ENCODE data around the gene BHLHA9. TPM values are rescaled to one million over a fixed set of nuclear protein-coding genes. Genes with fewer than 3 reads are reported as not detected.

The BHLHA9 gene
- total RNA-seq, 4 donors from 2014 or later: not detected

DNA sequence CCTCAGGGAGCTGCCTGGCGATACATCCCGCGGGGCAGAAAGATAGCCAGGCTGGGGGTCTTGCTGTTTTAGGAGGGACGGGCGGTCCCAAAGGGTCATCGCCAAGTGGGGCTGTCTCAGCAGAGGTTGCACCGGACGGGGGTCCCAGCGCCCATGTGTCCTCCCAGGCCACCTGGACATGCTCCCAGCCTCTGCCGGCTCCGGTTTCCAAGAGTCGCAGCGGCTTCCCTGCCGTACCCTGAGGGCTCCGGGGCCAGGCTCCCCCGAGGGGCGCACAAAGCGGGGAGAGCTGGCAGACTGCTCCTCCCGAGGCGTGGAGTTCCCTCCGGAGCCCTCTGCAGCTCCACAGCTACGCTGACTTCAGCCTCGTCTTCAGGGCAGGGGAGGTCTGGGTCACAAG is 10.4 kb downstream of the BHLHA9 start:
- H3K4me1 ChIP-seq: no peaks in the 10 kb centered on the region
- no peak for TF ChIP-seq POLR2A (IDR thresholded peaks at IDR 0.05)
- TF ChIP-seq, protein P1, sequence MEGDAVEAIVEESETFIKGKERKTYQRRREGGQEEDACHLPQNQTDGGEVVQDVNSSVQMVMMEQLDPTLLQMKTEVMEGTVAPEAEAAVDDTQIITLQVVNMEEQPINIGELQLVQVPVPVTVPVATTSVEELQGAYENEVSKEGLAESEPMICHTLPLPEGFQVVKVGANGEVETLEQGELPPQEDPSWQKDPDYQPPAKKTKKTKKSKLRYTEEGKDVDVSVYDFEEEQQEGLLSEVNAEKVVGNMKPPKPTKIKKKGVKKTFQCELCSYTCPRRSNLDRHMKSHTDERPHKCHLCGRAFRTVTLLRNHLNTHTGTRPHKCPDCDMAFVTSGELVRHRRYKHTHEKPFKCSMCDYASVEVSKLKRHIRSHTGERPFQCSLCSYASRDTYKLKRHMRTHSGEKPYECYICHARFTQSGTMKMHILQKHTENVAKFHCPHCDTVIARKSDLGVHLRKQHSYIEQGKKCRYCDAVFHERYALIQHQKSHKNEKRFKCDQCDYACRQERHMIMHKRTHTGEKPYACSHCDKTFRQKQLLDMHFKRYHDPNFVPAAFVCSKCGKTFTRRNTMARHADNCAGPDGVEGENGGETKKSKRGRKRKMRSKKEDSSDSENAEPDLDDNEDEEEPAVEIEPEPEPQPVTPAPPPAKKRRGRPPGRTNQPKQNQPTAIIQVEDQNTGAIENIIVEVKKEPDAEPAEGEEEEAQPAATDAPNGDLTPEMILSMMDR (IDR thresholded peaks at IDR 0.05 in 4 of 5, conservative IDR thresholded peaks at IDR 0.05 in 1 of 5): no peak
- intact Hi-C loops (cut with DNase I; ENCODE audit: low total_unique reads): no loop called here
- H3K4me3 ChIP-seq: peak overlapping the region in 2 of 4 donors; percentile 11 to 20
- H3K9me3 ChIP-seq: no peaks in the 10 kb centered on the region
- H3K36me3 ChIP-seq: no peaks in the 10 kb centered on the region
- peaks cover 0 to 3% (median 0%) of the 10 kb centered on the region in 3 donors for H3K27me3 ChIP-seq
- no peak for DNase-seq
- H3K27ac ChIP-seq: no peak overlapping the region
- in situ Hi-C loops (cut with MboI; ENCODE audit: low sequenced_read_pairs in 4 of 4): no loop called here
- ATAC-seq: no peak

DNA sequence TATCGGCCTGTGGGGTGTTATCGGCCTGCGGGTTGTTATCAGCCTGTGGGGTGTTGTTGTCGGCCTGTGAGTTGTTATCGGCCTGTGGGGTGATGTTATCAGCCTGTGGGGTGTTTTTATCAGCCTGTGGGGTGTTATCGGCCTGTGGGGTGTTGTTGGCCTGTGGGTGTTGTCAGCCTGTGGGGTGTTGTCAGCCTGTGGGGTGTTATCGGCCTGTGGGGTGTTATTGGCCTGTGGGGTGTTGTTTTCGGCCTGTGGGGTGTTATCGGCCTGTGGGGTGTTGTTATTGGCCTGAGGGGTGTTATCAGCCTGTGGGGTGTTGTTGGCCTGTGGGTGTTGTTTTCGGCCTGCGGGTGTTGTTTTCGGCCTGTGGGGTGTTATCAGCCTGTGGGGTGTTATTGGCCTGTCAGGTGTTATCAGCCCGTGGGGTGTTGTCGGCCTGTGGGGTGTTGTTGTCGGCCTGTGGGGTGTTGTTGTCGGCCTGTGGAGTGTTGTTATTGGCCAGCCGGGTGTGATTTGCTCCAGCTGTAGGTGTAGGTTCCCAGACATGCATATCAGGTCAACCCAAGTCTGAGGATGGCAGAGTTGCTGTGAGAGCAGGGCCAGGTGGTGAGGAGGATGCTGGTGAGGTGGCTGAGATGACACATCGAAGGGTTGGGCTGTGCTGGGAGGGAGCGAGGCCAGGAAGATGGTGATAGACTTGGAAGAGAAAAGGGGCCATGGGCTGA is 16.3 kb downstream of the BHLHA9 start:
- Histone ChIP-seq H3K27me3 (peaks cover 0 to 3% (median 0%) of the 10 kb centered on the region in 3 donors), H3K27ac (no peak overlapping the region), H3K4me3 (no peak overlapping the region), H3K9me3 (no peaks in the 10 kb centered on the region), H3K4me1 (no peaks in the 10 kb centered on the region), H3K36me3 (no peaks in the 10 kb centered on the region)
- DNase-seq: no peak
- in situ Hi-C loops (cut with MboI; ENCODE audit: low sequenced_read_pairs in 4 of 4) (no loop called here), intact Hi-C loops (cut with DNase I; ENCODE audit: low total_unique reads) (no loop called here)
- ATAC-seq: no peak
- TF ChIP-seq, protein P1 (IDR thresholded peaks at IDR 0.05 in 4 of 5, conservative IDR thresholded peaks at IDR 0.05 in 1 of 5): no peak

DNA sequence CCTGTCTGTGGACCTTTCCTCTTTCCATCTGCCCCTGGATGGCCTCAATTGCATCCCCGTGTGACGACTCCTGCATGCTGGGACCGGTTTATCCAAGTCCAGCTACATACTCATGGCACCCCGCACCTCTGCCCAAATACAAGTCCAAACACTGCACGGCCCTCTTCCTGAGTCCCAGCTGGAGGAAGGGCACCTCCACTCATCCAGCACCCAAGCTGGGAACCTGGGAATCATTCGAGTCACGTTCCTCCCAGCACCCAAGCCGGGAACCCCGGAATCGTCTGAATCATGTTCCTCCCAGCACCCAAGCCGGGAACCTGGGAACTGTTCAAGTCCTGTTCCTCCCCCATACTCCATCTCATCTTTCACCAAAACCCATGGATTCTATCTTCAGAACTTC is 19.5 kb downstream of the BHLHA9 start:
- Histone ChIP-seq H3K9me3 (no peaks in the 10 kb centered on the region), H3K27ac (no peak overlapping the region), H3K36me3 (no peaks in the 10 kb centered on the region), H3K27me3 (peaks cover 0 to 3% (median 0%) of the 10 kb centered on the region in 3 donors), H3K4me3 (no peak overlapping the region), H3K4me1 (no peaks in the 10 kb centered on the region)
- in situ Hi-C loops (cut with MboI; ENCODE audit: low sequenced_read_pairs in 4 of 4): no loop called here
- intact Hi-C loops (cut with DNase I; ENCODE audit: low total_unique reads): no loop called here
- DNase-seq: no peak
- ATAC-seq: no peak
- TF ChIP-seq, protein P1 (IDR thresholded peaks at IDR 0.05 in 4 of 5, conservative IDR thresholded peaks at IDR 0.05 in 1 of 5): no peak
- no peak for TF ChIP-seq POLR2A (IDR thresholded peaks at IDR 0.05)

DNA sequence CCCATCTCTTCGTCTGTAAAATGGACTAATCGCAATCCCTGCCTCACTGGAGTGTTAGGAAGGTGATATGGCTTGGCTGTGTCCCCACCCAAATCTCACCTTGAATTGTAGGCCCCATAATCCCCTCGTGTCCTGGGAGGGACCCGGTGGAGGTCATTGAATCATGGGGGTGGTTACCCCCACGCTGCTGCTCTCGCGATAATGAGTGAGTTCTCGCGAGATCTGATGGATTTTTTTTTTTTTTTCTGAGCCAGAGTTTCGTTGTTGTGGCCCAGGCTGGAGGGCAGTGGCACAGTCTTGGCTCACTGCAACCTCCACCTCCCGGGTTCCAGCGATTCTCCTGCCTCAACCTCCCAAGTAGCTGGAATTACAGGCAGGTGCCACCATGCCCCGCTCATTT is 20.4 kb downstream of the BHLHA9 start:
- Histone ChIP-seq H3K9me3 (no peaks in the 10 kb centered on the region), H3K27me3 (peaks cover 0 to 3% (median 0%) of the 10 kb centered on the region in 3 donors), H3K4me3 (no peak overlapping the region), H3K36me3 (no peaks in the 10 kb centered on the region), H3K27ac (no peak overlapping the region), H3K4me1 (no peaks in the 10 kb centered on the region)
- intact Hi-C loops (cut with DNase I; ENCODE audit: low total_unique reads): no loop called here
- DNase-seq (no peak), ATAC-seq (no peak)
- in situ Hi-C loops (cut with MboI; ENCODE audit: low sequenced_read_pairs in 4 of 4): no loop called here
- TF ChIP-seq, protein P1 (IDR thresholded peaks at IDR 0.05 in 4 of 5, conservative IDR thresholded peaks at IDR 0.05 in 1 of 5): no peak
- no peak for TF ChIP-seq POLR2A (IDR thresholded peaks at IDR 0.05)

Measured in gastrocnemius medialis (tissue), 4 donors.